Vagina (tissue), 2 donors: Measurements from ENCODE around the gene STX1B.

Experiments used
- CTCF ChIP-seq, 3 experiments: fragments of 450-650 bp in 2 of 3; fragments of 200-600 bp in 1 of 3; sonication (generic) in 1 of 3; IDR thresholded peaks; one replicate each; pipeline ENCODE4 v1.5.1; 2017 to 2019; ENCODE audit warnings: antibody characterized with exemption in 3 of 3, mild to moderate bottlenecking in 2 of 3, moderate library complexity in 2 of 3
- POLR2AphosphoS5 ChIP-seq, 2 donors: sonication (generic); formaldehyde crosslinking; IDR thresholded peaks; one replicate each; pipeline ENCODE4 v1.9.0; 2017; ENCODE audit warnings: antibody characterized with exemption in 2 of 2, mild to moderate bottlenecking in 2 of 2, low read depth in 1 of 2; ENCODE audit not compliant: insufficient read depth in 1 of 2

- TF ChIP-seq POLR2AphosphoS5 (IDR thresholded peaks at IDR 0.05; ENCODE audit: insufficient read depth in 1 of 2, low read depth in 1 of 2) (no peak), CTCF (IDR thresholded peaks at IDR 0.05) (no peak)
These were observed 39.1 kb downstream of the STX1B start for GRCh38 chr16:30971298-30971697.
